PFSK-1 (cell line): Measurements from ENCODE around the gene CLCN6.

Experiments
- FOXP2 ChIP-seq: optimal IDR thresholded peaks from 2 replicates; pipeline ENCODE3; 2011; ENCODE audit warnings: borderline replicate concordance, control low read depth, inconsistent platforms; ENCODE audit not compliant: insufficient read depth; ENCODE audit errors: extremely low read length, extremely low read depth
- POLR2AphosphoS5 ChIP-seq: IDR thresholded peaks from 2 replicates; pipeline ENCODE4 v1.6.1; 2012; ENCODE audit warnings: low read depth, mild to moderate bottlenecking, control low read depth, low read length, moderate library complexity
- REST ChIP-seq, 2 experiments: IDR thresholded peaks; 2 replicates each; pipeline versions ENCODE4 v1.6.1 to v1.8.0; 2011 to 2012; ENCODE audit warnings: low read depth in 2 of 2, low read length in 2 of 2, control low read depth in 1 of 2, inconsistent platforms in 1 of 2, mild to moderate bottlenecking in 1 of 2, moderate library complexity in 1 of 2; ENCODE audit not compliant: insufficient read depth in 1 of 2
- SIN3A ChIP-seq: IDR thresholded peaks from 2 replicates; pipeline ENCODE4 v1.6.1; 2012; ENCODE audit warnings: mild to moderate bottlenecking, low read length, moderate library complexity, borderline replicate concordance; ENCODE audit not compliant: insufficient read depth
- TAF1 ChIP-seq: IDR thresholded peaks from 2 replicates; pipeline ENCODE4 v1.6.1; 2012; ENCODE audit warnings: low read length, control low read depth, borderline replicate concordance; ENCODE audit not compliant: insufficient read depth

Gene CLCN6

GRCh38 chr1:11882814-11883538 is 77.0 kb downstream of the CLCN6 start:
- TF ChIP-seq REST (IDR thresholded peaks at IDR 0.05; ENCODE audit: insufficient read depth in 1 of 2, low read depth in 2 of 2, low read length in 2 of 2) (0 out of 4 replicates have a peak, but pooled peaks of 1 of the 2 experiments have one; percentile 15), SIN3A (no peak)

- TF ChIP-seq SIN3A: no peak
- TF ChIP-seq FOXP2: no peak
- no peak for TF ChIP-seq TAF1
- TF ChIP-seq REST (IDR thresholded peaks at IDR 0.05; ENCODE audit: insufficient read depth in 1 of 2, low read depth in 2 of 2, low read length in 2 of 2): no peak
- TF ChIP-seq POLR2AphosphoS5: no peak
These were observed 79.9 kb downstream of the CLCN6 start for GRCh38 chr1:11885916-11886315.

- no peak for TF ChIP-seq REST (IDR thresholded peaks at IDR 0.05; ENCODE audit: insufficient read depth in 1 of 2, low read depth in 2 of 2, low read length in 2 of 2)
These were observed 81.1 kb downstream of the CLCN6 start for GRCh38 chr1:11886986-11887665.

- TF ChIP-seq TAF1: no peak
These were observed 81.6 kb downstream of the CLCN6 start for GRCh38 chr1:11887666-11888007.

- no peak for TF ChIP-seq POLR2AphosphoS5
- no peak for TF ChIP-seq SIN3A
- TF ChIP-seq TAF1: no peak
- no peak for TF ChIP-seq REST (IDR thresholded peaks at IDR 0.05; ENCODE audit: insufficient read depth in 1 of 2, low read depth in 2 of 2, low read length in 2 of 2)
- TF ChIP-seq FOXP2: no peak
These were observed 82.3 kb downstream of the CLCN6 start for GRCh38 chr1:11888206-11888876.
